Measurements from ENCODE around the gene LIMS1.
"Not testable (repeated sequence)": the region's sequence is repeated elsewhere in the genome, so short reads cannot be mapped to it uniquely, and the experiment has no call there.

GRCh38 chr2:108651468-108651867, 117.2 kb downstream of the LIMS1 start:
- TF ChIP-seq CTCF, POLR2A (IDR thresholded peaks at IDR 0.05): not testable (repeated sequence)
